Gastroesophageal sphincter (tissue), 4 donors: ENCODE data around the gene NEK1. TPM values are rescaled to one million over a fixed set of nuclear protein-coding genes. Genes with fewer than 3 reads are reported as not detected.

Experiments used
- ATAC-seq: fragments of 150-250 bp; one replicate; pipeline ENCODE4 v1.9.1; 2016; ENCODE audit warnings: mild to moderate bottlenecking, moderate library complexity
- H3K27ac ChIP-seq, 4 donors: fragments of 200-600 bp; sonication (generic) in 3 of 4; 1 replicate in 3 of 4; 2 replicates in 1 of 4; pipeline ENCODE4 v1.5.1; 2016 to 2019
- H3K27me3 ChIP-seq: fragments of 200-600 bp; sonication (generic); one replicate; pipeline ENCODE4 v1.5.1; 2019
- H3K36me3 ChIP-seq, 2 donors: fragments of 200-600 bp; sonication (generic); one replicate each; pipeline ENCODE4 v1.5.1; 2019; ENCODE audit warnings: control low read depth in 1 of 2
- H3K4me1 ChIP-seq, 3 donors: fragments of 200-600 bp; sonication (generic); 1 replicate in 2 of 3; 2 replicates in 1 of 3; pipeline ENCODE4 v1.5.1; 2016 to 2019; ENCODE audit warnings: control low read depth in 2 of 3
- H3K4me3 ChIP-seq, 2 donors: fragments of 200-600 bp; sonication (generic); one replicate each; pipeline ENCODE4 v1.5.1; 2019; ENCODE audit warnings: mild to moderate bottlenecking in 1 of 2, moderate library complexity in 1 of 2
- H3K9me3 ChIP-seq, 3 donors: fragments of 200-600 bp; sonication (generic); one replicate each; pipeline ENCODE4 v1.5.1; 2017 to 2019; ENCODE audit warnings: control low read depth in 2 of 3
- CTCF ChIP-seq, 4 experiments: fragments of 200-600 bp in 2 of 4; fragments of 450-650 bp in 2 of 4; sonication (generic) in 1 of 4; IDR thresholded peaks; one replicate each; pipeline ENCODE4 v1.5.1; 2017 to 2019; ENCODE audit warnings: antibody characterized with exemption in 4 of 4, mild to moderate bottlenecking in 2 of 4, moderate library complexity in 2 of 4
- EP300 ChIP-seq: sonication (generic); formaldehyde crosslinking; IDR thresholded peaks from one replicate; pipeline ENCODE4 v1.6.1; 2017; ENCODE audit warnings: antibody characterized with exemption, mild to moderate bottlenecking
- POLR2A ChIP-seq, 2 donors: fragments of 450-650 bp; IDR thresholded peaks; one replicate each; pipeline ENCODE4 v1.6.1; 2017; ENCODE audit warnings: antibody characterized with exemption in 2 of 2, mild to moderate bottlenecking in 2 of 2, moderate library complexity in 1 of 2
- POLR2AphosphoS5 ChIP-seq: sonication (generic); formaldehyde crosslinking; IDR thresholded peaks from one replicate; pipeline ENCODE4 v1.6.1; 2017; ENCODE audit warnings: antibody characterized with exemption
- WGBS, 2 donors: methylation state at CpG; one replicate each; pipeline ENCODE4 v1.1.5; 2018; ENCODE audit warnings: low coverage in 1 of 2; 5-methylcytosine and 5-hydroxymethylcytosine counted together
- total RNA-seq, 4 donors: library from RNA; depleted of rRNA; stranded (reverse); fragments of >200 nt; gene quantifications; one replicate each; pipeline ENCODE4 v1.1.0, GENCODE V29; 2016

Gene NEK1, protein sequence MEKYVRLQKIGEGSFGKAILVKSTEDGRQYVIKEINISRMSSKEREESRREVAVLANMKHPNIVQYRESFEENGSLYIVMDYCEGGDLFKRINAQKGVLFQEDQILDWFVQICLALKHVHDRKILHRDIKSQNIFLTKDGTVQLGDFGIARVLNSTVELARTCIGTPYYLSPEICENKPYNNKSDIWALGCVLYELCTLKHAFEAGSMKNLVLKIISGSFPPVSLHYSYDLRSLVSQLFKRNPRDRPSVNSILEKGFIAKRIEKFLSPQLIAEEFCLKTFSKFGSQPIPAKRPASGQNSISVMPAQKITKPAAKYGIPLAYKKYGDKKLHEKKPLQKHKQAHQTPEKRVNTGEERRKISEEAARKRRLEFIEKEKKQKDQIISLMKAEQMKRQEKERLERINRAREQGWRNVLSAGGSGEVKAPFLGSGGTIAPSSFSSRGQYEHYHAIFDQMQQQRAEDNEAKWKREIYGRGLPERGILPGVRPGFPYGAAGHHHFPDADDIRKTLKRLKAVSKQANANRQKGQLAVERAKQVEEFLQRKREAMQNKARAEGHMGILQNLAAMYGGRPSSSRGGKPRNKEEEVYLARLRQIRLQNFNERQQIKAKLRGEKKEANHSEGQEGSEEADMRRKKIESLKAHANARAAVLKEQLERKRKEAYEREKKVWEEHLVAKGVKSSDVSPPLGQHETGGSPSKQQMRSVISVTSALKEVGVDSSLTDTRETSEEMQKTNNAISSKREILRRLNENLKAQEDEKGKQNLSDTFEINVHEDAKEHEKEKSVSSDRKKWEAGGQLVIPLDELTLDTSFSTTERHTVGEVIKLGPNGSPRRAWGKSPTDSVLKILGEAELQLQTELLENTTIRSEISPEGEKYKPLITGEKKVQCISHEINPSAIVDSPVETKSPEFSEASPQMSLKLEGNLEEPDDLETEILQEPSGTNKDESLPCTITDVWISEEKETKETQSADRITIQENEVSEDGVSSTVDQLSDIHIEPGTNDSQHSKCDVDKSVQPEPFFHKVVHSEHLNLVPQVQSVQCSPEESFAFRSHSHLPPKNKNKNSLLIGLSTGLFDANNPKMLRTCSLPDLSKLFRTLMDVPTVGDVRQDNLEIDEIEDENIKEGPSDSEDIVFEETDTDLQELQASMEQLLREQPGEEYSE (N-terminal part only)
- total RNA-seq: 10 to 100 TPM in 3 of 4 donors, 1 to 10 TPM in 1; 9.1 to 21.4 (median 12.3) TPM

DNA sequence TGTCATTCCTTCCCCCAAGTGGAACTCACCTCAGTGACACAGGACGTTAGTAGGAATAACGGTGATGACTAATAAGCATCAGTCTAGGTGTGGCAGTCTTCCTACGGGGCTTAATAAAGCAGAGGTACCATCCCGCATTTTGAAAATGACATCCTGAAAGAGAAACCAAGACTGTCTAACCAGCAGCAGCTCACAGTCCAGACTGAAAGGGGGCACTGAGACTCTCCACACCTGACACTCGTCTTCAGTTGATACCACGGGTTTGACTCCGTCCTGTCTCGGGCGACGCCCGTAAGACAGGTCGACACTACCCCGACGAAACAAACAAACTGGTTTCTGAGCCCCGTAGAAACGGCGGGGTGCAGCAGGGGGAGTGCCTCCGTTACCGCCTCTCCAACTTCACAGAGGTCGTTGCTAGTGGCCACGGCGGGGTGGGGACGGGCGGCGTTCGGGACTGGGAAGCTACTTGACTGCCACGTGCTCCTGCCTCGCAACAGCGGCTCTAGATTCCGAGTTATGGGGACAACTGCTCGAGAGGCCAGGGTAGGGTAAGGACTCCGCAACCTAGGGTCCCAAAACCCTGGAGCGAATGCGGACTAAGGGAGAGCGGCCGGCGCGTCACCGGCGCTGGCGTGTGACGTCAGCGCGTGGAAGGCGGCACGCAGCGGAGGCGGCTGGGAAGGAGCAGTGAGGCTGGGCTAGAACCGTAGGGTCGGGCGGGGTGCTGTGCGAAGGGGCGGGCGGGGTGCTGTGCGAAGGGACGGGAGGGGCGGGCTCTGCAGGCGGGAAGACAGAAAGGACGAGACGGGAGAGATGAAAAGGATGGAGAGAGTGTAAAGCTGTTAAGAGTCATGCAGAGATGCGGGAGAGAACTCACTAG lies at the start of gene NEK1:
NEK1 (minus strand) TSS at position 593 of the 880 bp plus-strand sequence. CDS start 9,953 bp downstream, outside the sequence.
- WGBS, 2 donors: 0% methylated on average over 15 to 18 of the region's 61 CpGs
- no peaks in the 10 kb centered on the region for H3K9me3 ChIP-seq
- peaks cover 0 to 3% of the 10 kb centered on the region in 2 donors for H3K36me3 ChIP-seq
- ATAC-seq: peak; percentile 98
- peak within 1 kb of the TSS; percentile 88 to 96 (median 96) for H3K27ac ChIP-seq
- peaks cover 0 to 29% (median 9%) of the 10 kb centered on the region in 3 donors for H3K4me1 ChIP-seq
- H3K27me3 ChIP-seq: no peaks in the 10 kb centered on the region
- peak within 1 kb of the TSS; percentile 71 to 77 for H3K4me3 ChIP-seq
- TF ChIP-seq POLR2A (IDR thresholded peaks at IDR 0.05): peak; percentile 86 to 91
- TF ChIP-seq EP300: no peak
- TF ChIP-seq POLR2AphosphoS5: peak; percentile 98
- no peak for TF ChIP-seq CTCF (IDR thresholded peaks at IDR 0.05)

- 54 to 55% methylated on average over 1 of the region's 1 CpG for WGBS, 2 donors
- no peak overlapping the region for H3K4me3 ChIP-seq
- no peak for TF ChIP-seq POLR2AphosphoS5
- no peak for TF ChIP-seq CTCF (IDR thresholded peaks at IDR 0.05)
- TF ChIP-seq EP300: no peak
- no peak for TF ChIP-seq POLR2A (IDR thresholded peaks at IDR 0.05)
- no peaks in the 10 kb centered on the region for H3K36me3 ChIP-seq
- peaks cover 2 to 77% (median 6%) of the 10 kb centered on the region in 3 donors for H3K4me1 ChIP-seq
- H3K9me3 ChIP-seq: no peaks in the 10 kb centered on the region
- peak overlapping the region in 1 of 4 donors; percentile 85 for H3K27ac ChIP-seq
- no peaks in the 10 kb centered on the region for H3K27me3 ChIP-seq
- no peak for ATAC-seq
These were observed 49.4 kb upstream of the NEK1 start for GRCh38 chr4:169661761-169662160.

GRCh38 chr4:169660929-169661328 lies 48.5 kb upstream of the NEK1 start:
- no peak for TF ChIP-seq EP300
- no peak for TF ChIP-seq POLR2AphosphoS5
- TF ChIP-seq CTCF (IDR thresholded peaks at IDR 0.05): no peak
- no peak for TF ChIP-seq POLR2A (IDR thresholded peaks at IDR 0.05)
- Histone ChIP-seq H3K4me1 (peaks cover 2 to 77% (median 6%) of the 10 kb centered on the region in 3 donors), H3K27me3 (no peaks in the 10 kb centered on the region), H3K36me3 (no peaks in the 10 kb centered on the region), H3K27ac (peak overlapping the region in 3 of 4 donors; percentile 81 to 90 (median 85)), H3K9me3 (no peaks in the 10 kb centered on the region), H3K4me3 (peak overlapping the region in 1 of 2 donors; percentile 51)
- ATAC-seq: no peak
- WGBS, 2 donors: 40 to 42% methylated on average over 3 of the region's 3 CpGs
